Left lobe of liver (tissue), 2 donors: ENCODE results near the gene DDIAS. TPM values are rescaled to one million over a fixed set of nuclear protein-coding genes. Genes with fewer than 3 reads are reported as not detected.
"Not testable (repeated sequence)": the region's sequence is repeated elsewhere in the genome, so short reads cannot be mapped to it uniquely, and the experiment has no call there.

Source experiments
- ATAC-seq: fragments of 200-7000 bp; cut with Tn5 transposase; one replicate; pipeline ENCODE4 v1.9.1; 2020; ENCODE audit warnings: mild to moderate bottlenecking, moderate library complexity
- DNase-seq: peaks from one replicate; pipeline ENCODE4 v3.0.0-alpha.2; 2020; ENCODE audit warnings: low spot score
- total RNA-seq: library from RNA; stranded (reverse); gene quantifications from one replicate; pipeline ENCODE4 v1.2.1, GENCODE V29; 2021
- donor health status: DM: no; HTN: no; CAD: no; lungs with moderate emphysema.
- donor health status: DM: no; HTN: yes; CAD: no.

DDIAS gene
- total RNA-seq, 1 donor from 2014 or later: 0.75 TPM

- no peak for ATAC-seq
- DNase-seq: no peak
Observed at GRCh38 chr11:82960779-82961143, 59.2 kb downstream of the DDIAS start.

- not testable (repeated sequence) for DNase-seq, ATAC-seq
Observed at GRCh38 chr11:82962021-82962420, 60.5 kb downstream of the DDIAS start.

- DNase-seq (no peak), ATAC-seq (peak; percentile 71)
Observed at GRCh38 chr11:82967381-82967780, 65.8 kb downstream of the DDIAS start.

- no peak for ATAC-seq
- no peak for DNase-seq
Observed at GRCh38 chr11:82969811-82970210, 68.3 kb downstream of the DDIAS start.

- ATAC-seq, DNase-seq: not testable (repeated sequence)
Observed at GRCh38 chr11:82970507-82971083, 69.1 kb downstream of the DDIAS start.

- ATAC-seq, DNase-seq: not testable (repeated sequence)
Observed at GRCh38 chr11:82971519-82971946, 70.0 kb downstream of the DDIAS start.

GRCh38 chr11:82972103-82972502 lies 70.6 kb downstream of the DDIAS start:
- ATAC-seq: no peak
- DNase-seq: no peak

GRCh38 chr11:82974135-82974534 lies 72.6 kb downstream of the DDIAS start:
- DNase-seq (no peak), ATAC-seq (no peak)

- ATAC-seq (no peak), DNase-seq (no peak)
Observed at GRCh38 chr11:82974851-82975250, 73.3 kb downstream of the DDIAS start.

GRCh38 chr11:82975882-82976281 lies 74.3 kb downstream of the DDIAS start:
- DNase-seq (no peak), ATAC-seq (no peak)

- DNase-seq (no peak), ATAC-seq (no peak)
Observed at GRCh38 chr11:82976786-82977185, 75.2 kb downstream of the DDIAS start.

GRCh38 chr11:82978422-82979099 lies 77.0 kb downstream of the DDIAS start:
- DNase-seq: no peak
- ATAC-seq: no peak

GRCh38 chr11:82979824-82980223 lies 78.3 kb downstream of the DDIAS start:
- no peak for ATAC-seq
- no peak for DNase-seq

GRCh38 chr11:82980292-82980691 lies 78.8 kb downstream of the DDIAS start:
- ATAC-seq (no peak), DNase-seq (no peak)

- no peak for DNase-seq
Observed at GRCh38 chr11:82980947-82981346, 79.4 kb downstream of the DDIAS start.

GRCh38 chr11:82981852-82982251 lies 80.3 kb downstream of the DDIAS start:
- ATAC-seq (no peak), DNase-seq (no peak)

More at GRCh38 chr11:82980947-82981346, 79.4 kb downstream of the DDIAS start:
- ATAC-seq: no peak

Other genes with a start within 250 kb of the DDIAS start
- gene FAM181B, start 167.9 kb upstream of the DDIAS start, total RNA-seq: not detected
- 41.4 TPM for gene PRCP, start 1.3 kb upstream of the DDIAS start, total RNA-seq
- gene RAB30, start 170.2 kb downstream of the DDIAS start, total RNA-seq: 8.8 TPM